HUDEP-2 (cell line): ENCODE results near the gene DHPS.
"Not testable (repeated sequence)": the region's sequence is repeated elsewhere in the genome, so short reads cannot be mapped to it uniquely, and the experiment has no call there.

Source experiments
- DNase-seq, 76 experiments: peaks; one replicate each; lab custom pipeline; 2025; ENCODE audit not compliant: unreplicated experiment in 76 of 76; lab: John Stamatoyannopoulos, UW

Gene DHPS

GRCh38 chr19:12706332-12706718 is 24.6 kb upstream of the DHPS start:
- no peak for DNase-seq

- no peak for DNase-seq
Observed at GRCh38 chr19:12705654-12706331, 24.1 kb upstream of the DHPS start.

DNA sequence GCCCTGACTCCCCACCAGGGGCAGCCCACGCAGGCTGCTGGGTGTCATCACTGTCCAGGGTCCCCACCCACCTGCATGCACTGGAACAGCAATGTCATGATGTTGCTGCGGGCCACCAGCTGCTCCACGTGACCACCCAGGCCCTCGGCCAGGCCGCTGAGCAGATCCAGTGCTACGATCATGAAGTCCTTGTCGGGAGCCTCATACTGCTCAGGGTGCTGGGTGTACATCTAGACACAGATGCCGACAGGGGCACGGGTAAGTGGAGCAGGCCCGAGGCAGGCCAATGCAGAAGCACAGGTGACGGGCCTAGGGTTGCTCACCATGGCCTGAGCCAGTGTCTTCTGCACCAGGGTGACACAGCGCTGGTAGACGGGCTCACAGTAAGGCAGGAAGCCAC is 23.5 kb upstream of the DHPS start:
- no peak for DNase-seq

DNA sequence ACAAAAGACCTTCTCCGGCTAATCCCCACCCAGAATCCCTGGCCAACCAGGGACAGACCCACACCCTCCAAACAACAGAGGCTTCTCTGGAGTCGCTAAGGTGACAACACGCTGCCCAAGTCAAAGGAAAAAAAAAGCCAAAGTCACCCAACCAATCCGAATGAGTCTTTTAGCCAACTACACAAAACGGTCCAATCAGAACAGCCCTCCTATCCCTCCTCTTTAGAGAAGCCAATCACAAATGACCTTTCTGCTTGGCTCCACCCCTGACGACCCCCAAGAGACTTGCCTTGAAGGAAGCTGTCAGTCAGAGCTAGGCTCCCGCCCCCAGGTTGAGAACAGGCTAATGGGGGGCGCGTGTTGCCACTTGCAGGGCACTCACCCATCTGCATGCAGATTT is 21.4 kb upstream of the DHPS start:
- DNase-seq, result peak in 17 of 76 experiments; percentile 10 to 54 (median 32)

DNA sequence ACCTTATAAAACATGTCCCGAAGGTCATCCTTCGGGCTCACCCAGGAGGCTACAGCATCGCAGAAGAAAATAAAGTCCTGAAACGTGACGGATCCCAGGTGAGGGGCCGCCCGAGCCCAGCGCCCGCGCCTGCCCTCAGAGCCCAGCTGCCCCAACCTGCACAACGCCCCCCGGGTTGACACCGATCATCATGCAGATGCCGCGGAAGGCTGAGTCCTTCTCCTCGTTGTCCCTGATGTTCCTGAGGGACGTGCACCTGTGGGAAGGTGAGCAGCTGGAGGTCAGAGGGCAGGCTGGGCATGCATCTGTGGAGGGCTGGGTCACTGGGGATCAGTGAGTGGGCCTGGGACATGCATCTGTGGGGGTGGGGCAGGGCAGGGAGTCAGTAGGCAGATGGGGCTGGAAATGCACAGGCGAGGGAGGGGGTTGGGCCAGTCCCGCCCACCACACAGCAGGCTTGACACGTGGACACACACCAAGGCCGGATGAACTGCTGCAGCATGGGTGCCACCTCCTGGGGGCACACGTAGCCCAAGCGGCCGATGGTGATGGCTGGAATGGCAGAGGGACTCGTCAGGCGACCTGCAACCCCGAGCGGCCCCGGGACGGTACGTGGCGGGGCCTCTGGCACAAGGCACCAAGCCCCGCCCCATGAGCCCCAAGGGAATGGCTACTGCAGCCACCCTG is 20.1 kb upstream of the DHPS start:
- DNase-seq, result no peak

DNA sequence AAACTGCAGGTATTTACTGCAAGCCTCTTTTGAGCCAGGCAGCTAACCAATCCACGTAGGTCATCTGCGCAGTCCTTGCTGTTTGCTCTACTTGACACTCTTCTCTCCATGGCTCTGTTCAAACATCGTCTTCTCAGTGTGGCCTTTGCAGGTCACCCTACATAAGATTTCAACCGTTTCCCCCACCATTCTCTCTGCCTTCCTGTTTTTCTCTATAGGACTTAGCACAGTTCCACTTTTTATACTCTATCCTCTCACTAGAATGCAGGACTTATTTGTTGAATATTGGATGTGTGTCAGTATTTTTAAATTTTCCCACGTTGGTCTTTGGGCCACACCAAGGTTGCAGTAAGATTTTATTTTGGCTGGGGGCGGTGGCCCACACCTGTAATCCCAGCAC is 16.5 kb upstream of the DHPS start:
- DNase-seq, result no peak

DNA sequence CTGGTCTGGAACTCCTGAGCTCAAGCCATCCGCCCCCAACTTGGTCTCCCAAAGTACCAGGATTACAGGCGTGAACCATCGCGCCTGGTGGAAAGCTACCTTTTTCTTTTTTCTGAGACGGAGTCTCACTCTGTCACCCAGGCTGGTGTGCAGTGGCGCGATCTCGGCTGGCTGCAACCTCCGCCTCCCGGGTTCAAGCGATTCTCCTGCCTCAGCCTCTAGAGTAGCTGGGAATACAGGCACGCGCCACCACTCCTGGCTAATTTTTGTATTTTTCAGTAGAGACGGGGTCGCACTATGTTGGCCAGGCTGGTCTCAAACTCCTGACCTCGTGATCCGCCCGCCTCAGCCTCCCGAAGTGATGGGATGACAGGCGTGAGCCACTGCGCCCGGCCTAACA is 15.7 kb upstream of the DHPS start:
- DNase-seq, result not testable (repeated sequence)

DNA sequence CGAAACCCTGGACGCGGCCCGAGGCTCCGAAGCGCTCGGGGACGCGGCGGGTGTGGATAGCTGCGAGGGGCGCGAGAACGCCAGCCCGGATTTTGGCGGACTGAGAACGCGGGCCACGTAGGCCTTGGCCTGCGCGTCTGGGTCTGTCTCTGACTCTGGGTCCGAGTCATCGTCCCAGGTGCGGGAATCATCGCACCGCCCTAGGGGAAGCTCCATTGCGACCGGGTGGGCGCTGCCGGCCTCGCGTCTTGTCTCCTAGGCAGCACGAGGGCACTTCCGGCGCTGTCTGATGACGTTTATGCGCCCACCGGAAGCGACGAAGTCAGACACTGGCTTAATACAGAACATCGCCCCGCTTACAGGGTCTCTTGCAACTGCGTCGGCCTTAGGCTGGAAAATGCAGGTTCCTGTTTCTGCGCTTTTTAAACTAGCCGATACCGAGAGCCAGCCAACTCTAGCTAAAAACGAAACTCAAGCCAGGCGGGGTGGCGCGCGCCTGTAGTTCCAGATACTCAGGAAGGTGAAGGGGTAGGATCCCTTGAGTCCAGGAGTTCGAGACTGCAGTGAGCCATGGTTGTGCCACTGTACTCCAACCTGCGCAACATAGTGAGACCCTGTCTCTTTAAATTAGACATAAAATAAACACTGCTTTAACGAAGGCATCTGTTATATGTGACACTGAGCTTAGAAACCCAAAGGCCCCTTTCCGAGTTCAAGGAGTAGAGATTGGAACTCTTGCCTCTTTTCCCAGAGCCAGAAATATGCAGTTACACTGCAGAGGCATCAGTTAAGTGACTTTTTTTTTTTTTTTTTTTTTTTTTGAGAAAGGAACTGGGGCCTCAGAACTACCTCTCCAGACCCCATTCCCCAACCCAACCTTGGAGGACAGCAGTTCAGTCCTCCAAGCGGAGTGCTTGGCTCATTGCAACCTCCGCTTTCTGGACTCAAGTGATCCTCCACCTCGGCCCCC is 15.0 kb upstream of the DHPS start, which contains the start of gene FBXW9:
Gene FBXW9 (minus strand): TSS at position 266 of the 970 bp plus-strand sequence. CDS start 50 bp downstream, at position 216.
- peak; percentile 51 to 97 (median 93) for DNase-seq

- peak in 2 of 76 experiments; percentile 36 to 54 for DNase-seq
Observed at GRCh38 chr19:12695997-12696365, 14.3 kb upstream of the DHPS start.

DNA sequence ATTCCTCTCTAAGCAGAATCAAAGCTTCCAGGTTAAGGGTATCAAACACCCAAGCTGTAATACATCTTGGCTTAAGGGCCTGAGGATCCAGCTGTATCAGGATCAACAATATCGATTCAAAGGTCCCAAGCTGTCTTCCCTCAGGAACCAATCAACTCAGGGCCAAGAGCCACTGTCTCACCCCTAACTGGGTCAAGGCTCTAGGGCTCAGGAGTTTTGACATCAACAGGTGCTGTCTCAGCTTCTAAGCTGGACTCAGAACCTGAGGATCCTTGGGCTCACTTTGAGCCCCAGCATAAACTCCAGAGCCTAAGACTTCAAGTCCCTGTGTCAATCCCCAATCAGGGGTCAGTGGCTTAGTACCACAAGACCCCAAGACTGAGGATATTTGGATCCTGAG is 13.8 kb upstream of the DHPS start:
- peak in 1 of 76 experiments; percentile 12 for DNase-seq

GRCh38 chr19:12695096-12695495 is 13.4 kb upstream of the DHPS start:
- DNase-seq, result no peak

GRCh38 chr19:12694641-12695040 is 13.0 kb upstream of the DHPS start:
- DNase-seq, result no peak

- DNase-seq, result no peak
Observed at GRCh38 chr19:12692960-12693359, 11.3 kb upstream of the DHPS start.

DNA sequence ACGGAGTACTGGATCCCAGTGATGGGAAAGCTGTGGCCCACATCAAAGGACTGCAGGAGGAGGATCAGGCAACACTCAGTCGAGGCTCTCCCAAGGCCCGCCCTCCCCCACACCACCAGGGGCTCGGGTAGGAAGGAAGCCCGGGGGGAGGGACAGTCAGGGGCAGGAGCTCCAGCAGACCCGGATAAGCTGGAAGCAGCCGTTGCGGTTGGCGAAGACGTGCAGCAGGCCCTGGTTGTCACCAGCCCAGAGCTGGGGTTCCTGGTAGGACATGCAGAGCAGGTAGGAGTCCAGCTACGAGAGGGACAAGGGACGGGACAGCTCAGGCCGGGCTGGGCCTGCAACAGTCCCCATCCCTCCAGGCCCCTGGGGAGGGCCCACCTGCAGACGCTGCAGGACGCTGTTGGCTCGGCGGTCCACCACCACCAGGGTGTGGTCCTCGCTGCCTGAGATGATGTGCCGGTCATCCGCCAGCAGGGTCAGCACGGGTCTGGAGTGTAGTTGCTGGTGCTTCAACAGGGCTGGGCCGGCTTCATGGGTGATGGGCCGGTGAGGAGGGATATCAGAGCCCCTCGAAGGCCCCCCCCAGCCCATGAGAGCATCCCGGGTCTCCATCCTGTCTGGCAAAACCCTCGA is 8.0 kb upstream of the DHPS start:
- DNase-seq, result no peak

DNA sequence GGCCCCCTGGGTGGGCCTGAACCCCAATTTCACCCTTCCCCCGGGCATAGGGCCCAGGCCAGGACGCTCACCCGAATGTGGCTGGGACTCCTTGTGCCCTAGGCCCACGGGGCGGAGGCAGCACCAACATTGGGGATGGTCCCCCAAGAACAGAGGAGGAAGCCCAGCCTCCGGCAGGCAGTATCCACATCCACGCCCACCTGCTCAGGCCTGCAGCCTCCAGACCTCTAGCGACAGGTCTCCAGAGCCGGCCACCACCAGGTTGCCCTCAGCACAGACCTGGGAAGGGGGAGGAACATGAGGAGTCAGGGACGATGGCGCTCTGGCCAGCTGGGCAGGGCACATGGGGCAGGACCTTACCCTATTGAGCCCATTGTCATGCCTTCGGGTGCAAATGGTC is 7.3 kb upstream of the DHPS start:
- DNase-seq, result no peak

GRCh38 chr19:12687496-12688196 is 6.0 kb upstream of the DHPS start, which contains the start of gene GNG14:
TSS of gene GNG14 (plus strand) at chr19:12687998. CDS start at chr19:12688049, 51 bp downstream.
- no peak for DNase-seq

DNA sequence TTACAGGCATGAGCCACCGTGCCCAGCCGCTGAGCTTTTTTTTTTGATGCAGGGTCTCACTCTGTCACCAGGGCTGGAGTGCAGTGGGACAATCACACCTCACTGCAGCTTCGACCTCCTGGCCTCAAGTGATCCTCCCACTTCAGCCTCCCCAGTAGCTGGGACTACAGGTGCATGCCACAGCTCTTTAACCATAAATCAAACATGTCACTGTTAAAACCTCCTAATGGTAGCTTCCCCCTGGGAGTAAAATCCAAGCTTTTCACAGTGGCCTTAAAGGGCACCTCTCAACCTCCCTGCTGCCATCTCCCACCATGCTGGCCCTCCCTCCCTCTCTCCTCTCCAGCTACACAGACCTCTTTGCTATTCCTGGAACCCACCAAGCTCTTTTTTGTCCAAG is 4.2 kb upstream of the DHPS start:
- no peak for DNase-seq

- no peak for DNase-seq
Observed at GRCh38 chr19:12680034-12680433, 1.6 kb downstream of the DHPS start.

GRCh38 chr19:12678039-12678438 is 3.6 kb downstream of the DHPS start:
- DNase-seq, result not testable (repeated sequence)

GRCh38 chr19:12676928-12677327 is 4.8 kb downstream of the DHPS start:
- no peak for DNase-seq
